Inferior parietal cortex (tissue), 1 donor: ENCODE results near the gene GCKR.
"Not testable (repeated sequence)": the region's sequence is repeated elsewhere in the genome, so short reads cannot be mapped to it uniquely, and the experiment has no call there.

Experiments used
- DNase-seq: peaks from one replicate; pipeline ENCODE4 v3.0.0-alpha.2; 2016; ENCODE audit errors: extremely low spot score

The GCKR gene

GRCh38 chr2:27509326-27509725 lies 12.7 kb downstream of the GCKR start:
- DNase-seq, result no peak

- no peak for DNase-seq
These were observed 21.6 kb downstream of the GCKR start for GRCh38 chr2:27518113-27518781.

DNA sequence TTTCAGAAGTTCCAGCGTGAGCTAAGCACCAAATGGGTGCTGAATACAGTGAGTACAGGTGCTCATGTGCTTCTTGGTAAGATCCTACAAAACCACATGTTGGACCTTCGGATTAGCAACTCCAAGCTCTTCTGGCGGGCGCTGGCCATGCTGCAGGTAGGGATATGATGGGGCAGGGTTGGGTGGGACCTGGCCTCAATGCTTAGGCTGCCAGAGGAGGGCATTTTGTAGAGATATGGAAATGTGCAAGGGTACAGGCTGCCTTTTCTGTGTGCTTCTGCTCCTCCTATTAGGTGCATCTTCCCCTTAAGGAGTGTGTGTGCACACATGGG lies 22.1 kb downstream of the GCKR start:
- no peak for DNase-seq

GRCh38 chr2:27520316-27520715 lies 23.7 kb downstream of the GCKR start:
- no peak for DNase-seq

- DNase-seq, result no peak
These were observed 25.8 kb downstream of the GCKR start for GRCh38 chr2:27522400-27522945.

DNA sequence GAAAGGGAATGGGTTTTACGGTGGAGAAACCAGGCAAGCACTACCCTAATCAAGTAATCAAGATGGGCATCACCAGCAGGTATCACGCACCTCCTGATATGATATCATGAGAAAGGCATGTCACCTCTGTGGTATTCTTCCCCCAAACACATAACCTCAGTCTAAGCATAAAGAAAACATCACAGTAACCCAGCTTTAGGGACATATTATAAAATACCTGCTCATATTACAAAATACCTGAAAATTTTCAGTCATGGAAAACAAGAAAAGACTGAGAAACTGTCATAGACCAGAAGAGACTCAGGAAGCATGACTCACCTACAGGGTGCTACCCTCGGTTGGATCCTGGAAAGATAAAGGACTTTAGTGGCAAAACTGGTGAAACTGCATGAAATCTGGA lies 30.5 kb downstream of the GCKR start:
- DNase-seq, result no peak

DNA sequence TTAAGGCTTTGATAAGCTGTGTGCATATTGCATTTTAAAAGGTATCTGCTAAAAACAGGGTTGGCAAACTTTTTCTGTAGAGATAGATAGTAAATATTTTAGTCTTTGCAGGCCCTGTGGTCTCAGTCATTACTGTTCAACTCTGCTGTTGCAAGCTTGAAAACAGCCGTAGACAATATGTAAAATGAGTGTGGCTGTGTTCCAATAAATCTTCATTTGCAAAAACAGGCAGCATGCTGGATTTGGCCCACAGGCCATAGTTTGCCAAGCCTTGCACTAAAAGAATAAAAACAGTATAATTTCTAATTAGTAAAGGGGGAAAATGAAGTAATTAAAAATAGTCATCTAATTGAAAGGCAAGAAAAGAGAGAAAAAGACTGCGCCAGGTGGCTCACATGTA lies 35.3 kb downstream of the GCKR start:
- DNase-seq, result no peak

DNA sequence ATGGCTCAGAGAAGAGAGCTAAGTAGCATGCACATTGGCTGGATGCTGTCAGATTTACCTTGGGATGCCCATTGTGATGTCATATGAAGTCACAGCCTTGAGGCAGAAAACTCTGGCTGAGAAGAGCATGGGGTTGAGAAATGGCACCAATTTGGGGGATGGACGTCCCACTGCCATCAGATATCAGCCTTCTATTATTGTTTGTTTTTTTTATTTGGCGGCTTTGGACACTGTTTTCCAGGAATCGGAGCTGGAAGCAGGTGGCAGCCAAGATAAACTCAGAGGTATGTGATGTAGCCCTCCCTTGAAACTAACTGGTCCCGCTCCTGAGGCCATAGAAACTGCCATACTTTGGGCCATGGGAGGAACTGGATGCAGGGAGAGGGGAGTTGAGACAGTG lies 40.6 kb downstream of the GCKR start:
- DNase-seq, result no peak

GRCh38 chr2:27538839-27539450 lies 42.3 kb downstream of the GCKR start:
- not testable (repeated sequence) for DNase-seq

DNA sequence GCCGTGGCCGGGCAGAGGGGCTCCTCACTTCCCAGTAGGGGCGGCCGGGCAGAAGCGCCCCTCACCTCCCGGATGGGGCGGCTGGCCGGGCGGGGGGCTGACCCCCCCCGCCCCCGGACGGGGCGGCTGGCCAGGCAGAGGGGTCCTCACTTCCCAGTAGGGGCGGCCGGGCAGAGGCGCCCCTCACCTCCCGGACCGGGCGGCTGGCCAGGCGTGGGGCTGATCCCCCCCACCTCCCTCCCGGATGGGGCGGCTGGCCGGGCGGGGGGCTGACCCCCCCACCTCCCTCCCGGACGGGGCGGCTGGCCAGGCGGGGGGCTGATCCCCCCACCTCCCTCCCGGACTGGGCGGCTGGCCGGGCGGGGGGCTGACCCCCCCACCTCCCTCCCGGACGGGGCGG lies 43.0 kb downstream of the GCKR start:
- DNase-seq, result not testable (repeated sequence)

GRCh38 chr2:27544143-27544821 lies 47.6 kb downstream of the GCKR start:
- DNase-seq, result no peak

- DNase-seq, result no peak
These were observed 48.9 kb downstream of the GCKR start for GRCh38 chr2:27545348-27546141.

DNA sequence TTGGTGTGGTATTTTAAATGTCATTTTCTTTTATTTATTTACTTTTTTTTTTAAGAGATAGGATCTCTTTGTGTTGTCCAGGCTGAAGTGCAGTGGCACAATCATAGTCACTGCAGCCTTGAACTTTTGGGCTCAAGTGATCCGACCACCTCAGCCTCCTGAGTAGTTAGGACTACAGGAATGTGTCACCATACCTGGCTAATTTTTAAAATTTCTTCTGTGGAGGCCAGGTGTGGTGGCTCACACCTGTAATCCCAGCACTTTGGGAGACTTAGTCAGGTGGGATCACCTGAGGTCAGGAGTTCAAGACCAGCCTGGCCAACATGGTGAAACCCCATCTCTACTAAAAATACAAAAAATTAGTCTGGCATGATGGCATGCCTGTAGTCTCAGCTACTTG lies 52.7 kb downstream of the GCKR start:
- no peak for DNase-seq

DNA sequence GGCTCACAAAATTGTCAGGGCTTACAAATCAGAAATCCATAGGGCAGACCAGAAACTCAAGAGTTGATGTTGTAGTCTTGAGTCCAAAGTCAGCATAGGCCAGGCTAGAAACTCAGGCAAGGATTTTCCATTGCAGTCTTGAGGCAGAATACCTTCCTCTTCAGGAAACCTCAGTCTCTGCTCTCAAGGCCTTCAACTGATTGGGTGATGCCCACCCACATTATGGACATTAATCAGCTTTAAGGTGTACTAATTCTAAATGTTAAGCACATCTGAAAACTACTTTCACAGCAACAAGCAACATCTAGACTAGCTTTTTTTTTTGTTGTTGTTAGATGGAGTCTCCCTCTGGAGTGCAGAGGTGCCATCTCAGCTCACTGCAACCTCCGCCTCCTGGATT lies 54.9 kb downstream of the GCKR start:
- no peak for DNase-seq

DNA sequence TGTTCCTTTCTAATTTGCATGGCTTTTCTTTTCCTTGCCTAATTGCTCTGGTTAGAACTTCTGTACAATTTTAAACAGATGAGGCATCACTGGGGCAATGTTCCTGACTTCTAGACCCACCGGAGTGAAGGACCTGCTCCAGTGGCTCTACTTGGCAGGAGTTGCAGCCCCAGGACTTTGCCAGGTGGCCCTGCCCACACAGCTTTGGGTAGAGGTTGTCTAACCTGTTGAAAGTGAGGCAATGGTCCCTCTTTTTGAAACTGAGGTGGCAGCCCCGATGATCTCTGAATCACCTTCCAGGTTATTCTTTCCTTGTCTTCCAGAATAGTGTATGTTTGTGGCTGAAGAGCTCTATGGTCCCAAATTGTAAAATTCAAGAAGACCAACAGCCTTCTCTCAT lies 56.3 kb downstream of the GCKR start:
- DNase-seq, result no peak

DNA sequence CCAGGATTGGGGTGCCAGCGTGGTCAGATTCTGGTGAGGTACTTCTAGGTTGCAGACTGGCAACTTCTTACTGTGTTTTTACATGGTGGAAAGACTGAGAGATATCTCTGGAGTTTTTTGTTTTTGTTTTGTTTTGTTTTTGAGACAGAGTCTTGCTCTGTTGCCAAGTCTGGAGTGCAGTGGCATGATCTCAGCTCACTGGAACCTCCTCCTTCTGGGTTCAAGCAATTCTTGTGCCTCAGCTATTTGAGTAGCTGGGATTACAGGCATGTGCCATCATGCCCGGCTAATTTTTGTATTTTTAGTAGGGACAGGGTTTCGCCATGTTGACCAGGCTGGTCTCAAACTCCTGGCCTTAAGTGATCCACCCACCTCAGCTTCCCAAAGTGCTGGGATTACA lies 57.8 kb downstream of the GCKR start:
- not testable (repeated sequence) for DNase-seq

- DNase-seq, result no peak
These were observed 62.6 kb downstream of the GCKR start for GRCh38 chr2:27559228-27559627.

GRCh38 chr2:27561060-27561459 lies 64.4 kb downstream of the GCKR start:
- DNase-seq, result no peak

DNA sequence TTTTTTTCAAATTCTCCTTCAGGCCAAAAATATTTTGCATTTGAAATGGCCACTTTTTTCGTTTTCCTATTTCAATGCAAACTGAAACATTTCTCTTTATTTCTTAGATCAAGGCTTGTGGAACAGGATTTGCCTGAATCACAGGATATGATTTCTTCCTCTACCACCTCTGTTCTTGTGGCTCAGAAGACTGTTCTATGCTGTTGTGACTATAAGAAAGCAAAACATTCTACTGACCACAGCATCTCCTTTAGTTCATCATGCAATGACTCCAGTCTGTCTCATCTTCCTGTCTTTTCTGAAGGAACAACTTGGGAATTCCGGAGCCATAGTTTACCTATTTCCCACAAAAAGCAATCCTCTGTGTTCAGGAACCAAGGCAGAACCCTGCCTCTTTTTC lies 70.0 kb downstream of the GCKR start:
- no peak for DNase-seq

GRCh38 chr2:27569398-27569797 lies 72.8 kb downstream of the GCKR start:
- no peak for DNase-seq

DNA sequence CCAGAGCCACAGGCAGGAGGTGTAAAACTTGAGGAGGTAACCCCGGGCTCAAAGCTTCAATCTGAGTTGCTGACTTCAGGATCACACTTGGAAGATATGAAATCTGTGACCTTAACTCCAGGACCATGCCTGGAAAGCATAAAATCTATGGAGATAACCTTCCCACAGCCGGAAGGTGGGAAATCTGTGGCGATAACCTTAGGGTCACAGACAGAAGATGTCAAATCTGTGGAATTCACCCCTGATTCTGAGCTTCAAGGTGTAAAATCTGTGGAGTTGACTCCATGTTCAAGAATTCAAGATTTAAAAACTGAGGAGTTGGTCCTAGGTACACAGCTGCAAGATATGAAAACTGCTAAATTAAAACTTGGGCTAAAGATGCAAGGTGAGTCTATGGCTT lies 74.6 kb downstream of the GCKR start:
- no peak for DNase-seq

DNA sequence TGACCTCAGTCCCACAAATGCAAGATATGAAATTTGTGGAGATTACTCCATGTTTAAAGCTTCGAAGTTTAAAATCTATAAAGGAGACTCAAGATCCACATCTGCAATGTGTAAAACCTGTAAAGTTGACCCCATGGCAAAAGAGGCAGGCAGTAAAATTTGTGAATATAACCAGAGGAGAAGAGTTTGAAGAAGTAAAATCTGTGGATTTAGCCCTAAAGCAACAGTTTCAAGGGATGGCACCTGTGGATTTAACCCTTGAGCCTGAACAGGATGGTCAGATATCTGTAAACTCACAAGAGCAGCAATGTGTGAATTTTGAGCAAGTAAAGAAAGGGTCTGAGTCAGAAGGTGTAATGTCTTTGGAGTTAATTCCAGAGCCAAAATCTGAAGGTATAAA lies 75.0 kb downstream of the GCKR start:
- no peak for DNase-seq
